ENCODE measurements around the gene KRT84.
A peak's percentile ranks its signal among the peaks of the same experiment; 100 is the strongest.

KRT84 gene

DNA sequence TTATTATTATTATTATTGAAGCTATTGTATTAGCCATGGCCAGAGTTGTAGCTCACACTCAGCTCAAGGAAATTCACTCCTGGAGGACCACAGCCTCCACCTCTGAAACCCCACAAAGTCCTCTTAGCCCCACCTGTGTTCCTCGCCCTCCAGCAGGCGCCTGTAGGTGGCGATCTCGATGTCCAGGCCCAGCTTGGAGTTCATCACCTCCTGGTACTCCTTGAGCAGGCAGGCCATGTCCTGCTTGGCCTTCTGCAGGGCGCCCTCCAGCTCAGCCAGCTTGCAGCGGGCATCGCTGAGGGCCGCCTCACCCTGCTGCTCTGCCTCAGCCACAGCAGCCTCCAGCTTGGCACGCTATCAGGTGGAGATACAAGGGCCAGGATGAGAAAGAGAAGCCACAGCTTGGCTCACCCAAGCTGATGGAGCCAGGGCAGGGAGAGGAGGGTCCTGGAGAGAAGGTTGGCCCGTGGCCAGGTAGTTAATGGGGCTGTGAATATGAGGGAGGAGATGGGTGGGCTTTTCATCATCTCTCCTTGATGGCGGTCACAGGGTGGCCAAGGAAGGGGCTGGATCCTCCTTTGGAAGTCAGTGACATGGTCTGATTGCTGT lies 23.2 kb downstream of the KRT84 start:
- no peak for DNase-seq (ENCODE audit: low read depth in 1 of 2, low spot score in 1 of 2)

- DNase-seq (ENCODE audit: low read depth in 1 of 2, low spot score in 1 of 2): no peak
Observed at GRCh38 chr12:52361553-52361952, 23.9 kb downstream of the KRT84 start.

DNA sequence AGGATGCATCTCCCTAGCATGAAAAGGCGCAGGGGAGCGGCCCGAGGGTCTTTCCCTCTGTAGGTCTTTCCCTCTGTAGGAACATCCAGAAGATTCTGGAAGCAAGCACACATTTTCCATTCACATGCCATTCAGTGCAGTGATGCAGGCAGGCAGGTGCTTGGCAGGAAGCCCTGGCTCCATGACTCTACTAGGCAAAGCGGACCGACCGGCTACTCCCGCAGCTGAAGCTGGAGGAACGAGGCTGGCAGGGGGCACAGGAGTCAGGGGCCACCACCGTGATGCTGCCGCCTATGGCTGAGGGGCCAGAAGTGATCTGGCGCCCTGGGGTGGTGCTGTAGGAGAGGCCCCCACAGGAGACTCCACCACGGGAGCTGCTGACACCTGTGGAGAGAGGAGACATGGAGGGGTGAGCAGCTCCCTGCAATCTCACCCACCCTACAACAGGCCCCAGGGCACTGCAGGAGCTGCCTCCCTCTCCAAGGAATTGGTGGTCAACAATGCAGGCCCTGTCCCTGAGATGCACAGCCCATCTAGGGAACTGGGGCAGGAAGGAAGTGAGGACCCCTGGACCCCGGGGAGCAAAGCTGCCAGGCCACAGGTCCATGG lies 24.7 kb downstream of the KRT84 start:
- no peak for DNase-seq (ENCODE audit: low read depth in 1 of 2, low spot score in 1 of 2)

GRCh38 chr12:52360106-52360662 lies 25.3 kb downstream of the KRT84 start:
- no peak for DNase-seq (ENCODE audit: low read depth in 1 of 2, low spot score in 1 of 2)

GRCh38 chr12:52359621-52360061 lies 25.8 kb downstream of the KRT84 start:
- no peak for DNase-seq (ENCODE audit: low read depth in 1 of 2, low spot score in 1 of 2)

GRCh38 chr12:52358575-52359350 lies 26.7 kb downstream of the KRT84 start:
- DNase-seq (ENCODE audit: low read depth in 1 of 2, low spot score in 1 of 2): no peak

GRCh38 chr12:52356762-52357580 lies 28.5 kb downstream of the KRT84 start:
- no peak for DNase-seq (ENCODE audit: low read depth in 1 of 2, low spot score in 1 of 2)

- no peak for DNase-seq (ENCODE audit: low read depth in 1 of 2, low spot score in 1 of 2)
Observed at GRCh38 chr12:52356031-52356761, 29.3 kb downstream of the KRT84 start.

GRCh38 chr12:52355176-52355575 lies 30.3 kb downstream of the KRT84 start:
- no peak for DNase-seq (ENCODE audit: low read depth in 1 of 2, low spot score in 1 of 2)

- DNase-seq (ENCODE audit: low read depth in 1 of 2, low spot score in 1 of 2): no peak
Observed at GRCh38 chr12:52354200-52354599, 31.3 kb downstream of the KRT84 start.

- DNase-seq (ENCODE audit: low read depth in 1 of 2, low spot score in 1 of 2): no peak
Observed at GRCh38 chr12:52353766-52354165, 31.7 kb downstream of the KRT84 start.

GRCh38 chr12:52352951-52353350 lies 32.5 kb downstream of the KRT84 start:
- DNase-seq (ENCODE audit: low read depth in 1 of 2, low spot score in 1 of 2): no peak

DNA sequence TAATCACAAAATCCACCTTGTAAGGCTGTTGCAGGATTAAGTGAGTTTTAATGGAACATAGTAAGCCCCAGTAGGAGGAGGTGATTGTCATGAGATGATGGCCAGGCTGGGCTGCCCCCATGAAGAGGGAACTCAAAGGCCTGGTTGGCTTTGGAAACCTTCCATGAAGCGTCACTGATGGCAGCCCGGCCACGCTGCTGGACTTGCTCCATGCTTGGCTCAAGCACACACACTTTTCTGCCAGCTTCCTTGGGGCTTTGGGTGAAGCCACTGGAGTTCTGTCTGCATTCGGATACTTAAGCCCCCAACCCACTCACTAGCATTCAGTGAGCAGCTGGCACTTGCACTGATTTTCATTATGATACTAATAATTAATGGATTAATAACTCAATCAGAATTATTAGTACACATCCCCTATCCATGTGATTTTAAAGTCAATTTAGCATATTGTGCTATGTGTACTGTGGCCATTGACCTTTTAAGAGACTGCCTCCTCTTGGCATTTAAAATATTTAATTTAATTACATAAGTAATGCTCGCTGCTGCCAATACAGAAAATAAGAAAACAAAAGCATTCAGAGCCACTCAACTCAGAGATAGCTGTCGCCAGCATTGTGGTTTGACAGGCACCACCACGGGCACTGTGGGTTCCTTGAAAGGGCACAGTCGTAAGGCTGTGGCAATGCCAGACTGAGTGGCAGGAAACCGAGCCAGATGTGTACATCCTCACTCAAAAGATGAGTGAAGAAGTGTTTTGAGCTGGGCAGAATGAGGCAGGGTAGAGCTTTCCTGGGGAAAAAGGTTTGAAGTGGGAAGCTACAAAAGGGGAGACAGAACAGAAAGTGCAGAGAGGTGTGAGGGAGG lies 34.0 kb downstream of the KRT84 start:
- DNase-seq (ENCODE audit: low read depth in 1 of 2, low spot score in 1 of 2): peak in 1 of 2 donors; percentile 20

DNA sequence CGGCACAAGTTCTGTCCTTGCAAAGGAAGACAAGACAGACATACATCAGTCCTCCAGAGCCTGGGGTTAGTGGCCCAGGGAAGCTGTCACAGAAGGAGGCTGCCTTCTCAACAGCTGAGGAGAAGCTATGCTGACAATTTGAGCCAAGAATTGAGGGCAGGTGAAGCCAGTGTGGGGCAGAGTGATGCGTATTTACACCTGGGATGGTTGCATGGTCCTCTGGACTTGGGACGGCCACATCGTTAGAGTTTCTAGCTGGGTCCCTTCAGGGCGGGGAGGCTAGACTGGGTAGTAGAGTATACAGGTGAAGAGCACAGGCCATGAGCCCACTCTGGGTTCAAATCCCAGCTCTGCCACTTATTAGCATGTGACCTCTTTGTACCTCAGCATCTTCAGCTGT lies 34.7 kb downstream of the KRT84 start:
- DNase-seq (ENCODE audit: low read depth in 1 of 2, low spot score in 1 of 2): no peak

DNA sequence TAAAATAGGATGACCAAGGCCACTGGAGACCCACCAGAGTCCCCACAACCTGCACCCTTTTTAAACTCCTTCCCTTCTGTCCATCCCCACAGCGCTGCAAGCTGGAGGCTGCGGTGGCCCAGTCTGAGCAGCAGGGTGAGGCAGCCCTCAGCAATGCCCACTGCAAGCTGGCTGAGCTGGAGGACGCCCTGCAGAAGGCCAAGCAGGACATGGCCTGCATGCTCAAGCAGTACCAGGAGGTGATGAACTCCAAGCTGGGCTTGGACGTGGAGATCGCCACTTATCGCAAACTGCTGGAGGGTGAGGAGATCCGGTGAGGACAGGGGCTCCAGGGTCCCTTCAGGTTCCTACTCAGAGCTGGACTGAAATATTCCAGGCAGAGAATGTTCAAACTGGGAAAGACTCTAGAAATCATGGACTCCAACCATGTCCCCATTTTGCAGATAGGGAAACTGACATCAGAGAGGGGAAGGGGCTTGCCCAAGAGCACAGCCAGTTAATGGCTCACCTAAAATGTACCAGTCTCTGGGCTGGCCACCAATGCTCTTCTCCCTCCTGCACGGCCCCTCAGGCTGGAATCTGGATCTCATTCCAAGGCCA lies 35.3 kb downstream of the KRT84 start:
- DNase-seq (ENCODE audit: low read depth in 1 of 2, low spot score in 1 of 2): no peak

DNA sequence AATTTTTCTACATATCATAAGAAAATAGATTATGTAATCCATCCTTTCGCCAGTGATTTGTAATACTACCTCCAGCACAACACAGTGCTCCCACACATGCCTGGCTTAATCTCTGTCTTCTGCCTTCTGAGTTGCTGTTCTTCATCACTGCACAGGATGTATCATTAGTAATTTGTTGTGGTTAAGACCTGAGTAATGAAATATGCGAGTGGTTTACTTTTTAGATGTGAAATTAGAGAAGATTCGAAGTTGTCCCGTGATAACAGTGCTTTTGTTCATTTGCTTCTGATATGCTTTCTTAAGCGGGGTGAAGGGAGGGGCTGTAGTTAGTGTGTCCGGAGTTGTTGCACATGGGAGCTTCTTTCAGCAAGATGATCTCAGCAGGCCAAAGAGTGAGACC lies 36.3 kb downstream of the KRT84 start:
- no peak for DNase-seq (ENCODE audit: low read depth in 1 of 2, low spot score in 1 of 2)

- no peak for DNase-seq (ENCODE audit: low read depth in 1 of 2, low spot score in 1 of 2)
Observed at GRCh38 chr12:52347551-52348510, 37.6 kb downstream of the KRT84 start.

GRCh38 chr12:52347016-52347415 lies 38.4 kb downstream of the KRT84 start:
- DNase-seq (ENCODE audit: low read depth in 1 of 2, low spot score in 1 of 2): no peak

Data from stimulated activated CD4-positive, alpha-beta T cell treated with anti-CD3 and anti-CD28 coated beads, Interleukin-15, amount 100 ng/mL, for 1 hour (primary cell).